ENCODE measurements around the gene NDUFC1.

The NDUFC1 gene

DNA sequence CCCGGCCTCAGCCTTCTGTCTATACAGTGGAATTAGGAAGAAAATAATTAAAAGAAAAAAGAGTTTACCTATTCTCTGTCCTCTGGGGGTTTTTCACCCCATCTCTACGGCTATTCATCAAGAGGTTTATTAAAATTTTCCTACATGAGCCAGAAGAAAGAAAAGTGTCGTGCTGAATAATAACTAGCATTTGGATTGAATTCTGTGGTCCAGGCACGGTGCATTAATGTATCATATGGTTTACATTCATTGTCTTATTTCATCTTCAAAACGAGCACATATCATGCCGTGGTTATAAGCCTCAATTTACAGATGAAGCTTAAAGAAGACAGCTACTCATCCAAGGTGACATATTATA is 6.4 kb downstream of the NDUFC1 start:
- TF ChIP-seq SIN3A (IDR thresholded peaks at IDR 0.05; ENCODE audit: borderline replicate concordance, insufficient read depth, low read length) (no peak), FOXP2 (optimal IDR thresholded peaks at IDR 0.05; ENCODE audit: borderline replicate concordance, extremely low read depth, extremely low read length, insufficient read depth) (no peak), POLR2AphosphoS5 (IDR thresholded peaks at IDR 0.05; ENCODE audit: low read depth, low read length) (no peak; the same call in 1 of the 2 replicates), TAF1 (IDR thresholded peaks at IDR 0.05; ENCODE audit: borderline replicate concordance, insufficient read depth, low read length) (no peak)
- TF ChIP-seq, protein P1, sequence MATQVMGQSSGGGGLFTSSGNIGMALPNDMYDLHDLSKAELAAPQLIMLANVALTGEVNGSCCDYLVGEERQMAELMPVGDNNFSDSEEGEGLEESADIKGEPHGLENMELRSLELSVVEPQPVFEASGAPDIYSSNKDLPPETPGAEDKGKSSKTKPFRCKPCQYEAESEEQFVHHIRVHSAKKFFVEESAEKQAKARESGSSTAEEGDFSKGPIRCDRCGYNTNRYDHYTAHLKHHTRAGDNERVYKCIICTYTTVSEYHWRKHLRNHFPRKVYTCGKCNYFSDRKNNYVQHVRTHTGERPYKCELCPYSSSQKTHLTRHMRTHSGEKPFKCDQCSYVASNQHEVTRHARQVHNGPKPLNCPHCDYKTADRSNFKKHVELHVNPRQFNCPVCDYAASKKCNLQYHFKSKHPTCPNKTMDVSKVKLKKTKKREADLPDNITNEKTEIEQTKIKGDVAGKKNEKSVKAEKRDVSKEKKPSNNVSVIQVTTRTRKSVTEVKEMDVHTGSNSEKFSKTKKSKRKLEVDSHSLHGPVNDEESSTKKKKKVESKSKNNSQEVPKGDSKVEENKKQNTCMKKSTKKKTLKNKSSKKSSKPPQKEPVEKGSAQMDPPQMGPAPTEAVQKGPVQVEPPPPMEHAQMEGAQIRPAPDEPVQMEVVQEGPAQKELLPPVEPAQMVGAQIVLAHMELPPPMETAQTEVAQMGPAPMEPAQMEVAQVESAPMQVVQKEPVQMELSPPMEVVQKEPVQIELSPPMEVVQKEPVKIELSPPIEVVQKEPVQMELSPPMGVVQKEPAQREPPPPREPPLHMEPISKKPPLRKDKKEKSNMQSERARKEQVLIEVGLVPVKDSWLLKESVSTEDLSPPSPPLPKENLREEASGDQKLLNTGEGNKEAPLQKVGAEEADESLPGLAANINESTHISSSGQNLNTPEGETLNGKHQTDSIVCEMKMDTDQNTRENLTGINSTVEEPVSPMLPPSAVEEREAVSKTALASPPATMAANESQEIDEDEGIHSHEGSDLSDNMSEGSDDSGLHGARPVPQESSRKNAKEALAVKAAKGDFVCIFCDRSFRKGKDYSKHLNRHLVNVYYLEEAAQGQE (IDR thresholded peaks at IDR 0.05; ENCODE audit: insufficient read depth in 1 of 2, low read depth in 2 of 2, low read length in 2 of 2): no peak

DNA sequence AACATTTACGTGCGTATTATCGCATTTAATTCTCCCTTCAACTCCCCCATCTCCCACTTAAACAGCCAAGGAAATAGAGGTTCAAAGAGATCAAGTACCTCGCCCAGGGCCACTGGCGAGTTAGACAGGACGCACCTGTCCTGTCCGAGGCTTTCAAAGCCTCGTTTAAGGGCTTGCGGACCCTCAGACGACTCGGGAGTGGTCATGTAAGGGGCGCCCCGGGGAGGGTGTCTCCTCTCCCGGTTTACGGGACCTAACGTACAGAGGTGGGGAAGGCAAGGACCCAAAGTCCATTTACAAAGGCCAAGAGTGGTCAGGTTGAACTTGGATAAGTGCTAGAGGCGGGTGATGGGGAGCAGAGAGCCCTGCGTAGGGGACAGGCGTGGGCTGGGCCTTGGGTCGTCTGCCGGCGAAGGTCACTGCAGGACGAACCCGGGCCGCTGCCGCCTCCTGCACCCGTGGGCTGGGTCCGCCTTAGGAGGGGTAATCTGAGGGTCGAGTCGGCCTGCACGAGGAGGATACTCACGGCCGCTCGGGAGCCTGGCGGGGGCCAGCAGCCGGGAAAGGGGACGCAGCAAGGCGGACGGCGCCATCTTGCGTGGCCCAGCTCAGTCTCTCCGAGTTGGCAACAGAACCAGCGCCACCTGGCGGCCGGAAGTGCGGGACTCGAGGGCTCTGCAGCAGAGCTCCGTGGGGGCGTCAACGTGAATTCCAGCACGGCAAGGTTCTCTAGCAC is 6.9 kb downstream of the NDUFC1 start:
- TF ChIP-seq, protein P1 (IDR thresholded peaks at IDR 0.05; ENCODE audit: insufficient read depth in 1 of 2, low read depth in 2 of 2, low read length in 2 of 2): peak; percentile 24 to 50; a peak in 1 of 4 replicates
- TF ChIP-seq SIN3A (IDR thresholded peaks at IDR 0.05; ENCODE audit: borderline replicate concordance, insufficient read depth, low read length) (0 out of 2 replicates have a peak, but pooled peaks have one; percentile 49), FOXP2 (optimal IDR thresholded peaks at IDR 0.05; ENCODE audit: borderline replicate concordance, extremely low read depth, extremely low read length, insufficient read depth) (peak; percentile 93), TAF1 (IDR thresholded peaks at IDR 0.05; ENCODE audit: borderline replicate concordance, insufficient read depth, low read length) (peak; percentile 92), POLR2AphosphoS5 (IDR thresholded peaks at IDR 0.05; ENCODE audit: low read depth, low read length) (peak; percentile 74)

DNA sequence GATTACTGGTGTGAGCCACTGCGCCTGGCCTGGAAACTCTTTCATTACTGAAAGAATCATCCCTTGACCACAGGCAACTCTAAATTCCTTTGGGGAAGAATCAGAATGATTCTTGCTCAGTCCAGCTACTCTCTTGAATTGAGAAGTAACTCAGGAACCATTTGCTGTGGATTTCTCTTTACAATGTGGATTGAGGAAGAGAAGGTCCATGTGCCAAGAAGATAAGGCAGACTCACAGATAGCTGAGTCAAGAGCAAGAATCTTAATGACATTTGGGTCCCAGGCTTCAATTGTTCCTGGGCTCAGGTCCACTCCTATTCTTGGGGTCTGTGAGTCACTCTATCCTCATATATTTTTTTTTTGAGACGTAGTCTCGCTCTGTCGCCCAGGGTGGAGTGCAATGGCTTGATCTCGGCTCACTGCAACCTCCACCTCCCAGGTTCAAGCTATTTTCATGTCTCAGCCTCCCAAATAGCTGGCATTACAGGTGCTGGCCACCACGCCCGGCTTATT is 16.0 kb downstream of the NDUFC1 start:
- no peak for TF ChIP-seq TAF1 (IDR thresholded peaks at IDR 0.05; ENCODE audit: borderline replicate concordance, insufficient read depth, low read length)
- TF ChIP-seq FOXP2 (optimal IDR thresholded peaks at IDR 0.05; ENCODE audit: borderline replicate concordance, extremely low read depth, extremely low read length, insufficient read depth): no peak
- TF ChIP-seq, protein P1 (IDR thresholded peaks at IDR 0.05; ENCODE audit: insufficient read depth in 1 of 2, low read depth in 2 of 2, low read length in 2 of 2): no peak
- no peak for TF ChIP-seq SIN3A (IDR thresholded peaks at IDR 0.05; ENCODE audit: borderline replicate concordance, insufficient read depth, low read length)
- no peak for TF ChIP-seq POLR2AphosphoS5 (IDR thresholded peaks at IDR 0.05; ENCODE audit: low read depth, low read length)

DNA sequence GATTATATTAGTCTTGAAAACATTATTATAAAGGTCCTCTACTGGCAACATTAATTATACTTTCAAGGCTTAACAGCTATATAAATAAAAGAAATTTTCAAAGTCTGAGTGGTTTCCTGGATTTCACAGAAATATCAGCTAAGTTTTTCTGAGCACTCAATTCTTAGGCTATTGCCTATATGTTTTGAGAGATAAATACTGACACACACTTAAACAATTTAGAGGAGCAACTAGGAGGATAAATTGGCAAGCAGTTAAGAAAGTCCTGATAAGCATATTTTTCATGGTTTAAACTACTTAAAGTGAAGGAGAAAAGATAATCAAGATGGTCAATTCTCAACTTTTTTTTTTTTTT is 19.6 kb downstream of the NDUFC1 start:
- TF ChIP-seq SIN3A (IDR thresholded peaks at IDR 0.05; ENCODE audit: borderline replicate concordance, insufficient read depth, low read length) (no peak), TAF1 (IDR thresholded peaks at IDR 0.05; ENCODE audit: borderline replicate concordance, insufficient read depth, low read length) (no peak), FOXP2 (optimal IDR thresholded peaks at IDR 0.05; ENCODE audit: borderline replicate concordance, extremely low read depth, extremely low read length, insufficient read depth) (no peak), POLR2AphosphoS5 (IDR thresholded peaks at IDR 0.05; ENCODE audit: low read depth, low read length) (no peak)
- TF ChIP-seq, protein P1 (IDR thresholded peaks at IDR 0.05; ENCODE audit: insufficient read depth in 1 of 2, low read depth in 2 of 2, low read length in 2 of 2): no peak

All from PFSK-1 (cell line).